ENCODE measurements around the gene PFDN4. TPM values are rescaled to one million over a fixed set of nuclear protein-coding genes. Genes with fewer than 3 reads are reported as not detected.

The PFDN4 gene
- total and polyA plus RNA-seq, 2 of the 13 experiments (the other 11 are each of a cell fraction or from before 2014, with no cell fraction given) = 59.8 to 227 TPM

- TF ChIP-seq RNF219 (CRISPR knock-in tag; IDR thresholded peaks at IDR 0.05) = no peak
- TF ChIP-seq ZNF33B (CRISPR knock-in tag; IDR thresholded peaks at IDR 0.05) = no peak
- no peak for TF ChIP-seq SUZ12 (IDR thresholded peaks at IDR 0.05; ENCODE audit: low read depth, low read length)
These were observed 17.7 kb upstream of the PFDN4 start (continued) for GRCh38 chr20:54190217-54190616.

GRCh38 chr20:54193817-54194216 is 14.1 kb upstream of the PFDN4 start:
- H3K4me2 ChIP-seq (ENCODE audit: low read depth, low read length) = no peak overlapping the region
- ChIA-PET CTCF (ENCODE audit: low intra/inter-chr PET ratio, low total read pairs) (interaction anchor here (0.8 to 6.9 kb wide), 3 partner anchors 43 to 90 kb away, joined by 3 to 92 read pairs (median 3); no protein-coding TSS in a partner anchor), POLR2A (interaction anchor here (1.0 to 3.6 kb wide), 17 partner anchors 14 to 393 kb away, joined by 3 to 149 read pairs (median 11); partner anchors contain the start of genes BCAS1, CYP24A1 and PFDN4)
- peaks cover 47% of the 10 kb centered on the region for H3K4me1 ChIP-seq (ENCODE audit: insufficient read depth, low read length)
- FAIRE-seq (peak; percentile 15), ATAC-seq (no peak), DNase-seq (ENCODE audit: low spot score) (no peak)
- 88% methylated on average over 5 of the region's 5 CpGs for WGBS (ENCODE audit: low lambda C conversion rate)
- no TSS peak for BruUV-seq (replicated peaks)
- no peak overlapping the region for H3K9ac ChIP-seq (ENCODE audit: insufficient read depth, low read depth, low read length)
- no peak overlapping the region for H3K4me3 ChIP-seq (replicated peaks in 1 of 3; ENCODE audit: insufficient read depth in 1 of 3, low read depth in 2 of 3, low read length in 3 of 3)
- in situ Hi-C loops (cut with HindIII; ENCODE audit: extremely low pct_ligation_motif_present, low pct_unique_long_range_greater_than_20kb) = loop anchor here (10.0 kb wide), 1 partner anchor 59 kb away; no protein-coding TSS in a partner anchor
- no peaks in the 10 kb centered on the region for H3K79me2 ChIP-seq (ENCODE audit: insufficient read depth, low read length)
- H3K9me3 ChIP-seq (ENCODE audit: low read length) = no peaks in the 10 kb centered on the region
- no peaks in the 10 kb centered on the region for H3K36me3 ChIP-seq (replicated peaks in 1 of 2; ENCODE audit: control insufficient read depth in 1 of 2, insufficient read depth in 2 of 2, low read length in 2 of 2)
- intact Hi-C loops (cut with micrococcal nuclease; ENCODE audit: unreplicated experiment) = loop anchor here (1.0 to 2.0 kb wide), 5 partner anchors 17 to 91 kb away; no protein-coding TSS in a partner anchor
- no peaks in the 10 kb centered on the region for H3K27me3 ChIP-seq (ENCODE audit: control insufficient read depth in 1 of 2, insufficient read depth in 2 of 2, low read length in 2 of 2)
- H3K27ac ChIP-seq (ENCODE audit: extremely low read length, insufficient read depth, low read length) = no peak overlapping the region
- no peak overlapping the region for H2AFZ ChIP-seq (ENCODE audit: low read length)
- no peaks in the 10 kb centered on the region for H4K20me1 ChIP-seq (ENCODE audit: insufficient read depth, low read length)
- no peak for TF ChIP-seq ZNF20 (CRISPR knock-in tag; IDR thresholded peaks at IDR 0.05)
- no peak for TF ChIP-seq ARID2 (CRISPR knock-in tag; IDR thresholded peaks at IDR 0.05; ENCODE audit: borderline replicate concordance)
- no peak for TF ChIP-seq NFRKB (IDR thresholded peaks at IDR 0.05)
- no peak for TF ChIP-seq ZBTB37 (CRISPR knock-in tag; IDR thresholded peaks at IDR 0.05)
- no peak for TF ChIP-seq ZBTB49 (CRISPR knock-in tag; IDR thresholded peaks at IDR 0.05; ENCODE audit: borderline replicate concordance)
- no peak for TF ChIP-seq GRHL1 (CRISPR knock-in tag; conservative IDR thresholded peaks at IDR 0.05)
- no peak for TF ChIP-seq GTF3A (CRISPR knock-in tag; conservative IDR thresholded peaks at IDR 0.05)
- TF ChIP-seq ZNF605 (CRISPR knock-in tag; IDR thresholded peaks at IDR 0.05) = no peak
- TF ChIP-seq HDAC1 (CRISPR knock-in tag; IDR thresholded peaks at IDR 0.05) = no peak
- TF ChIP-seq ZNF556 (CRISPR knock-in tag; IDR thresholded peaks at IDR 0.05; ENCODE audit: borderline replicate concordance) = no peak
- no peak for TF ChIP-seq GLI4 (CRISPR knock-in tag; IDR thresholded peaks at IDR 0.05; ENCODE audit: borderline replicate concordance)
- TF ChIP-seq ZNF263 (CRISPR knock-in tag; IDR thresholded peaks at IDR 0.05) = no peak
- TF ChIP-seq CENPT (CRISPR knock-in tag; IDR thresholded peaks at IDR 0.05; ENCODE audit: low read depth) = no peak
